B cell (primary cell): ENCODE data around the gene EYS. TPM values are rescaled to one million over a fixed set of nuclear protein-coding genes. Genes with fewer than 3 reads are reported as not detected.

ENCODE experiments used
- ATAC-seq: fragments of 200-7000 bp; cut with Tn5 transposase; one replicate; pipeline ENCODE4 v1.10.0; 2021; ENCODE audit warnings: low read depth, mild to moderate bottlenecking, moderate number of reproducible peaks, moderate library complexity
- CTCF ChIA-PET: fragments of 350-600 bp; sonication (Branson Sonifier 250); formaldehyde crosslinking; loops from one replicate; lab custom pipeline; 2021; ENCODE audit warnings: antibody characterized with exemption, inconsistent platforms; lab: Charles Lee
- POLR2A ChIA-PET: fragments of 350-600 bp; sonication (Branson Sonifier 250); formaldehyde crosslinking; loops from one replicate; lab custom pipeline; 2021; ENCODE audit warnings: antibody characterized with exemption; lab: Charles Lee
- DNase-seq: peaks from one replicate; pipeline ENCODE4 v3.0.0; 2013
- H2AFZ ChIP-seq: 2 replicates; pipeline ENCODE4 v1.6.1; 2012; ENCODE audit warnings: mild to moderate bottlenecking, low read depth, low read length; ENCODE audit not compliant: insufficient read depth, poor library complexity, severe bottlenecking
- H3K27ac ChIP-seq, 2 donors: 1 replicate in 1 of 2; 2 replicates in 1 of 2; pipeline ENCODE4 v1.5.1; 2012 to 2013; ENCODE audit warnings: low read length in 2 of 2, mild to moderate bottlenecking in 2 of 2, moderate library complexity in 1 of 2
- H3K27me3 ChIP-seq, 4 experiments: fragments of 200-600 bp in 1 of 4; sonication (generic) in 1 of 4; replicated peaks in 1 of 4; 1 replicate in 2 of 4; 2 replicates in 2 of 4; pipeline versions ENCODE4 v1.6.1 to v1.7.0; 2013 to 2016; ENCODE audit warnings: low read length in 3 of 4, mild to moderate bottlenecking in 2 of 4, mixed read lengths in 1 of 4, moderate library complexity in 1 of 4; ENCODE audit not compliant: insufficient read depth in 4 of 4, control insufficient read depth in 3 of 4; ENCODE audit errors: control extremely low read depth in 1 of 4
- H3K36me3 ChIP-seq, 2 experiments: replicated peaks in 1 of 2; 1 replicate in 1 of 2; 2 replicates in 1 of 2; pipeline versions ENCODE4 v1.6.1 to v1.7.1; 2013; ENCODE audit warnings: low read length in 1 of 2; ENCODE audit not compliant: insufficient read depth in 2 of 2, control insufficient read depth in 1 of 2; ENCODE audit errors: control extremely low read depth in 1 of 2, extremely low read depth in 1 of 2
- H3K4me1 ChIP-seq, 2 donors: fragments of 200-600 bp in 1 of 2; sonication (generic) in 1 of 2; 1 replicate in 1 of 2; 2 replicates in 1 of 2; pipeline versions ENCODE4 v1.5.1 to v1.6.1; 2013 to 2017; ENCODE audit warnings: low read length in 2 of 2; ENCODE audit not compliant: control insufficient read depth in 2 of 2, insufficient read depth in 2 of 2
- H3K4me2 ChIP-seq: replicated peaks from 2 replicates; pipeline ENCODE3; 2012; ENCODE audit warnings: mild to moderate bottlenecking, low read depth, low read length; ENCODE audit not compliant: poor library complexity, severe bottlenecking
- H3K4me3 ChIP-seq, 5 experiments: fragments of 200-600 bp in 1 of 5; sonication (generic) in 1 of 5; 1 replicate in 3 of 5; 2 replicates in 2 of 5; pipeline versions ENCODE4 v1.5.1 to v1.7.0; 2011 to 2016; ENCODE audit warnings: low read length in 4 of 5, mild to moderate bottlenecking in 4 of 5, low read depth in 2 of 5, control low read depth in 1 of 5, moderate library complexity in 1 of 5; ENCODE audit not compliant: insufficient read depth in 1 of 5; ENCODE audit errors: control extremely low read depth in 1 of 5, extremely low read depth in 1 of 5
- H3K79me2 ChIP-seq: fragments of 200-600 bp; sonication (generic); one replicate; pipeline ENCODE4 v1.6.0; 2016; ENCODE audit warnings: low read length; ENCODE audit not compliant: control insufficient read depth, insufficient read depth
- H3K9ac ChIP-seq: fragments of 200-600 bp; sonication (generic); 2 replicates; pipeline ENCODE4 v1.6.1; 2017; ENCODE audit warnings: mild to moderate bottlenecking, low read length, moderate library complexity
- H3K9me3 ChIP-seq, 3 donors: one replicate each; pipeline versions ENCODE4 v1.6.1 to v1.7.1; 2013; ENCODE audit warnings: low read length in 2 of 3; ENCODE audit not compliant: control insufficient read depth in 2 of 3, insufficient read depth in 1 of 3; ENCODE audit errors: control extremely low read depth in 1 of 3
- H4K20me1 ChIP-seq: 2 replicates; pipeline ENCODE4 v1.6.0; 2012; ENCODE audit warnings: mild to moderate bottlenecking, low read length; ENCODE audit not compliant: insufficient read depth, control insufficient read depth, poor library complexity, severe bottlenecking
- H3K27ac Mint-ChIP-seq: one replicate; pipeline ENCODE4 v1.8.0; 2021; ENCODE audit warnings: mixed read lengths
- H3K27me3 Mint-ChIP-seq: one replicate; pipeline ENCODE4 v1.8.0; 2021; ENCODE audit warnings: mixed read lengths
- H3K4me1 Mint-ChIP-seq: one replicate; pipeline ENCODE4 v1.8.0; 2021; ENCODE audit warnings: mixed read lengths
- H3K4me3 Mint-ChIP-seq: one replicate; pipeline ENCODE4 v1.8.0; 2021; ENCODE audit warnings: mixed read lengths
- H3K9me3 Mint-ChIP-seq: one replicate; pipeline ENCODE4 v1.8.0; 2022; ENCODE audit warnings: mixed read lengths; ENCODE audit not compliant: insufficient read depth
- CTCF ChIP-seq: fragments of 200-600 bp; IDR thresholded peaks from one replicate; pipeline ENCODE4 v1.8.0; 2022; ENCODE audit warnings: antibody characterized with exemption, mild to moderate bottlenecking
- EZH2 ChIP-seq: IDR thresholded peaks from 2 replicates; pipeline ENCODE4 v1.6.1; 2012; ENCODE audit warnings: borderline replicate concordance, low read depth, mild to moderate bottlenecking, moderate library complexity, low read length; ENCODE audit not compliant: insufficient read depth, poor library complexity, severe bottlenecking
- WGBS: methylation state at CpG from one replicate; pipeline ENCODE4 v1.1.5; 2013; ENCODE audit warnings: missing lambda C conversion rate; ENCODE audit not compliant: insufficient coverage; 5-methylcytosine and 5-hydroxymethylcytosine counted together
- intact Hi-C: fragments of 100-400 bp; cut with micrococcal nuclease; formaldehyde crosslinking; loops from one replicate; pipeline ENCODE4 v1.10.0; 2022
- polyA plus RNA-seq: library from polyadenylated mRNA; depleted of rRNA; stranded (reverse); fragments of >200 nt; gene quantifications from 2 replicates; pipeline ENCODE4 v1.2.3, GENCODE V29; 2012
- total RNA-seq, 2 donors: library from RNA; stranded (reverse); fragments of 120-200 nt in 1 of 2; gene quantifications; 1 replicate in 1 of 2; 2 replicates in 1 of 2; pipeline versions ENCODE4 v1.2.3 to v1.2.4, GENCODE V29; 2013 to 2022

Gene EYS
- total and polyA plus RNA-seq, 2 donors (not counting 1 experiment from before 2014, with no cell fraction given) = not detected

- CTCF ChIA-PET = no interaction called here
- Mint-ChIP-seq H3K4me3 (no peak overlapping the region), H3K27me3 (no peaks in the 10 kb centered on the region), H3K4me1 (no peaks in the 10 kb centered on the region), H3K27ac (no peak overlapping the region), H3K9me3 (peaks cover 6% of the 10 kb centered on the region)
- H3K9me3 ChIP-seq = no peaks in the 10 kb centered on the region
- H3K4me1 ChIP-seq = no peaks in the 10 kb centered on the region
- H3K9ac ChIP-seq = no peak overlapping the region
- WGBS = 83% methylated on average over 1 of the region's 5 CpGs
- H3K79me2 ChIP-seq = no peaks in the 10 kb centered on the region
- intact Hi-C loops = no loop called here
- ATAC-seq = no peak
- H3K4me2 ChIP-seq = no peak overlapping the region
- TF ChIP-seq EZH2 (no peak), CTCF (no peak)
- no peak overlapping the region for H3K4me3 ChIP-seq
- DNase-seq = no peak
- H4K20me1 ChIP-seq = no peaks in the 10 kb centered on the region
- H3K27me3 ChIP-seq = no peaks in the 10 kb centered on the region
- POLR2A ChIA-PET = no interaction called here
- H2AFZ ChIP-seq = no peak overlapping the region
- H3K27ac ChIP-seq = no peak overlapping the region
- no peaks in the 10 kb centered on the region for H3K36me3 ChIP-seq
Observed at GRCh38 chr6:64062960-64063683, 1643.9 kb downstream of the EYS start.

- no peak overlapping the region for H3K4me3 Mint-ChIP-seq
- Histone ChIP-seq H3K4me2 (no peak overlapping the region), H3K4me1 (no peaks in the 10 kb centered on the region), H2AFZ (no peak overlapping the region), H3K9me3 (no peaks in the 10 kb centered on the region), H3K4me3 (no peak overlapping the region), H3K27me3 (no peaks in the 10 kb centered on the region), H3K79me2 (no peaks in the 10 kb centered on the region), H3K36me3 (no peaks in the 10 kb centered on the region), H3K9ac (no peak overlapping the region), H4K20me1 (no peaks in the 10 kb centered on the region), H3K27ac (no peak overlapping the region)
- DNase-seq (no peak), ATAC-seq (no peak)
- no peak overlapping the region for H3K27ac Mint-ChIP-seq
- no peaks in the 10 kb centered on the region for H3K4me1 Mint-ChIP-seq
- WGBS = no CpG with 5 or more reads among the region's 1 CpG
- POLR2A ChIA-PET = no interaction called here
- CTCF ChIA-PET = no interaction called here
- no peak for TF ChIP-seq EZH2
- no peaks in the 10 kb centered on the region for H3K9me3 Mint-ChIP-seq
- H3K27me3 Mint-ChIP-seq = no peaks in the 10 kb centered on the region
- intact Hi-C loops = no loop called here
Observed at GRCh38 chr6:64054861-64055260, 1652.2 kb downstream of the EYS start.
